ENCODE results near the gene ZIC3.
"Not testable (repeated sequence)": the region's sequence is repeated elsewhere in the genome, so short reads cannot be mapped to it uniquely, and the experiment has no call there.

Gene ZIC3

GRCh38 chrX:137565921-137566745, at the start of gene ZIC3:
Gene ZIC3, plus strand, starts transcription at chrX:137566127. Its CDS starts 565 bp downstream, at chrX:137566692.
- no peak for DNase-seq

GRCh38 chrX:137519459-137519858, 46.5 kb upstream of the ZIC3 start:
- no peak for DNase-seq

- no peak for DNase-seq
Observed at GRCh38 chrX:137545711-137546651, 19.9 kb upstream of the ZIC3 start.

GRCh38 chrX:137547291-137547690, 18.6 kb upstream of the ZIC3 start:
- no peak for DNase-seq

GRCh38 chrX:137548261-137548660, 17.7 kb upstream of the ZIC3 start:
- no peak for DNase-seq

GRCh38 chrX:137549073-137549472, 16.9 kb upstream of the ZIC3 start:
- DNase-seq = no peak

GRCh38 chrX:137549851-137550664, 15.9 kb upstream of the ZIC3 start:
- DNase-seq = no peak

GRCh38 chrX:137550665-137551261, 15.2 kb upstream of the ZIC3 start:
- DNase-seq = no peak

- not testable (repeated sequence) for DNase-seq
Observed at GRCh38 chrX:137552098-137552497, 13.8 kb upstream of the ZIC3 start.

- no peak for DNase-seq
Observed at GRCh38 chrX:137562096-137562495, 3.8 kb upstream of the ZIC3 start.

GRCh38 chrX:137563681-137564651, 2.0 kb upstream of the ZIC3 start:
- DNase-seq = no peak

GRCh38 chrX:137565318-137565904, 516 bp upstream of the ZIC3 start:
- DNase-seq = no peak

- no peak for DNase-seq
Observed at GRCh38 chrX:137566746-137567679, 1.1 kb downstream of the ZIC3 start.

GRCh38 chrX:137567682-137568232, 1.8 kb downstream of the ZIC3 start:
- DNase-seq = no peak

GRCh38 chrX:137568741-137569469, 3.0 kb downstream of the ZIC3 start:
- no peak for DNase-seq

- no peak for DNase-seq
Observed at GRCh38 chrX:137569470-137569891, 3.6 kb downstream of the ZIC3 start.

- DNase-seq = no peak
Observed at GRCh38 chrX:137573324-137574101, 7.6 kb downstream of the ZIC3 start.

Measured in activated effector memory CD4-positive, alpha-beta T cell treated with anti-CD3 and anti-CD28 coated beads, Interleukin-2, amount 50 U/mL, for 16 hours (primary cell).